OCI-LY1 (cell line): Measurements from ENCODE around the gene DDX31.

Experiments
- H2AFZ ChIP-seq: fragments of 200-600 bp; sonication (generic), shearing (Covaris generic); 2 replicates; pipeline ENCODE4 v1.6.0; 2014; ENCODE audit warnings: antibody characterized with exemption, mild to moderate bottlenecking, low read length
- H3F3A ChIP-seq: fragments of 200-600 bp; sonication (generic), shearing (Covaris generic); 2 replicates; pipeline ENCODE4 v1.6.0; 2014; ENCODE audit warnings: mild to moderate bottlenecking, antibody characterized with exemption, low read length, moderate library complexity; ENCODE audit not compliant: insufficient read depth
- H3K27ac ChIP-seq: fragments of 200-600 bp; sonication (generic); 2 replicates; pipeline ENCODE4 v1.5.1; 2014; ENCODE audit warnings: low read length, mixed run types, mild to moderate bottlenecking, low read depth; ENCODE audit not compliant: poor library complexity, severe bottlenecking
- H3K27me3 ChIP-seq: fragments of 200-600 bp; sonication (generic); 2 replicates; pipeline ENCODE4 v1.6.0; 2014; ENCODE audit warnings: antibody characterized with exemption, mild to moderate bottlenecking, low read length, moderate library complexity; ENCODE audit not compliant: insufficient read depth
- H3K36me3 ChIP-seq: fragments of 200-600 bp; sonication (generic); 2 replicates; pipeline ENCODE4 v1.6.1; 2014; ENCODE audit warnings: mild to moderate bottlenecking, antibody characterized with exemption, low read length, moderate library complexity, mixed read lengths; ENCODE audit not compliant: insufficient read depth
- H3K4me1 ChIP-seq: fragments of 200-600 bp; sonication (generic); 2 replicates; pipeline ENCODE4 v1.5.1; 2014; ENCODE audit warnings: mild to moderate bottlenecking, low read length, moderate library complexity; ENCODE audit not compliant: insufficient read depth, severe bottlenecking
- H3K4me2 ChIP-seq: fragments of 200-600 bp; sonication (generic), shearing (Covaris generic); 2 replicates; pipeline ENCODE4 v1.6.1; 2014; ENCODE audit warnings: low read length
- H3K4me3 ChIP-seq: fragments of 200-600 bp; sonication (generic); 2 replicates; pipeline ENCODE4 v1.5.1; 2014; ENCODE audit warnings: low read length, low read depth, mild to moderate bottlenecking, mixed read lengths; ENCODE audit not compliant: poor library complexity, severe bottlenecking
- H3K79me2 ChIP-seq: fragments of 200-600 bp; shearing (Covaris generic); 2 replicates; pipeline ENCODE4 v1.6.1; 2016; ENCODE audit warnings: mixed run types, low read length, mixed read lengths; ENCODE audit not compliant: insufficient read depth
- H3K9ac ChIP-seq: fragments of 200-600 bp; sonication (generic), shearing (Covaris generic); 2 replicates; pipeline ENCODE4 v1.6.1; 2014; ENCODE audit warnings: mild to moderate bottlenecking, low read length, mixed read lengths
- H3K9me2 ChIP-seq: fragments of 200-600 bp; sonication (generic), shearing (Covaris generic); 2 replicates; pipeline ENCODE4 v1.6.1; 2014; ENCODE audit warnings: low read depth, mild to moderate bottlenecking, low read length, mixed read lengths
- H3K9me3 ChIP-seq: fragments of 200-600 bp; shearing (Covaris generic); 2 replicates; pipeline ENCODE4 v1.6.1; 2014; ENCODE audit warnings: low read length, mixed read lengths
- H4K20me1 ChIP-seq: fragments of 200-600 bp; sonication (generic), shearing (Covaris generic); 2 replicates; pipeline ENCODE4 v1.6.0; 2016; ENCODE audit warnings: mild to moderate bottlenecking, low read length; ENCODE audit not compliant: insufficient read depth
- CTCF ChIP-seq: fragments of 200-600 bp; sonication (generic), shearing (Covaris generic); IDR thresholded peaks from 2 replicates; pipeline ENCODE4 v1.5.1; 2017; ENCODE audit warnings: mild to moderate bottlenecking, antibody characterized with exemption, low read length, moderate library complexity, mixed read lengths
- EZH2 ChIP-seq: fragments of 200-600 bp; sonication (generic), shearing (Covaris generic); IDR thresholded peaks from 2 replicates; pipeline ENCODE4 v1.8.0; 2017; ENCODE audit warnings: borderline replicate concordance, mixed run types, mild to moderate bottlenecking, antibody characterized with exemption, low read length, moderate library complexity, mixed read lengths

The DDX31 gene

GRCh38 chr9:132670457-132671391 is 941 bp upstream of the DDX31 start, which contains the start of gene GTF3C4:
GTF3C4 (plus strand) TSS chr9:132670464; CDS start chr9:132670599, 135 bp downstream.
- no peak for TF ChIP-seq CTCF
- no peak for TF ChIP-seq EZH2
- no peaks in the 10 kb centered on the region for H4K20me1 ChIP-seq
- H3K79me2 ChIP-seq = peaks cover 66% of the 10 kb centered on the region

GRCh38 chr9:132669319-132669697 is 475 bp downstream of the DDX31 start:
- Histone ChIP-seq H3K9me3 (no peaks in the 10 kb centered on the region), H3K9me2 (no peaks in the 10 kb centered on the region), H3K36me3 (peaks cover 33% of the 10 kb centered on the region), H4K20me1 (no peaks in the 10 kb centered on the region), H2AFZ (no peak overlapping the region), H3K4me3 (peak overlapping the region; percentile 81), H3K4me2 (peak overlapping the region; percentile 69), H3K79me2 (peaks cover 59% of the 10 kb centered on the region), H3K9ac (peak overlapping the region; percentile 86), H3F3A (no peaks in the 10 kb centered on the region), H3K27me3 (no peaks in the 10 kb centered on the region), H3K27ac (peak overlapping the region; percentile 86), H3K4me1 (peaks cover 21% of the 10 kb centered on the region)
- no peak for TF ChIP-seq CTCF

More at GRCh38 chr9:132670457-132671391, 941 bp upstream of the DDX31 start, which contains the start of gene GTF3C4:
- H3K9ac ChIP-seq = peak within 1 kb of the TSS; percentile 86
- H3K4me2 ChIP-seq = peak within 1 kb of the TSS; percentile 69
- peaks cover 21% of the 10 kb centered on the region for H3K4me1 ChIP-seq
- no peaks in the 10 kb centered on the region for H3F3A ChIP-seq
- no peaks in the 10 kb centered on the region for H3K27me3 ChIP-seq
- H3K27ac ChIP-seq = peak within 1 kb of the TSS; percentile 86
- H2AFZ ChIP-seq = peak within 1 kb of the TSS; percentile 31; the same call in 1 of the 2 replicates
- H3K36me3 ChIP-seq = peaks cover 22% of the 10 kb centered on the region
- no peaks in the 10 kb centered on the region for H3K9me3 ChIP-seq
- H3K4me3 ChIP-seq = peak within 1 kb of the TSS; percentile 81
- no peaks in the 10 kb centered on the region for H3K9me2 ChIP-seq

- TF ChIP-seq CTCF (no peak), EZH2 (no peak)
- peaks cover 59% of the 10 kb centered on the region for H3K36me3 ChIP-seq
- H3K27ac ChIP-seq = no peak overlapping the region
- peaks cover 27% of the 10 kb centered on the region for H3K79me2 ChIP-seq
- H3K9ac ChIP-seq = no peak overlapping the region
- no peak overlapping the region for H3K4me3 ChIP-seq
- H2AFZ ChIP-seq = no peak overlapping the region
- H4K20me1 ChIP-seq = no peaks in the 10 kb centered on the region
- no peaks in the 10 kb centered on the region for H3K27me3 ChIP-seq
- H3K9me3 ChIP-seq = no peaks in the 10 kb centered on the region
- no peaks in the 10 kb centered on the region for H3F3A ChIP-seq
- no peaks in the 10 kb centered on the region for H3K9me2 ChIP-seq
- no peak overlapping the region for H3K4me2 ChIP-seq
- H3K4me1 ChIP-seq = peaks cover 3% of the 10 kb centered on the region
These were observed 5.9 kb downstream of the DDX31 start for GRCh38 chr9:132663851-132664250.
